Measurements from ENCODE around the gene ZDHHC3.

- TF ChIP-seq CTCF (IDR thresholded peaks at IDR 0.05) = no peak
- TF ChIP-seq POLR2A (IDR thresholded peaks at IDR 0.05) = no peak
- no peak for TF ChIP-seq POLR2AphosphoS5 (IDR thresholded peaks at IDR 0.05)
These were observed 68.4 kb downstream of the ZDHHC3 start for GRCh38 chr3:44907612-44908011.
